Tibial nerve (tissue), 4 donors: ENCODE measurements around the gene PRPSAP2.

ENCODE experiments used
- EP300 ChIP-seq, 2 donors: sonication (generic); formaldehyde crosslinking; IDR thresholded peaks; one replicate each; pipeline ENCODE4 v1.6.1; 2017; ENCODE audit warnings: antibody characterized with exemption in 2 of 2, mild to moderate bottlenecking in 1 of 2
- POLR2A ChIP-seq, 2 donors: fragments of 450-650 bp; IDR thresholded peaks; one replicate each; pipeline ENCODE4 v1.6.1; 2017; ENCODE audit warnings: antibody characterized with exemption in 2 of 2, mild to moderate bottlenecking in 2 of 2, moderate library complexity in 2 of 2
- TF ChIP-seq, protein P1 (sequence below), 5 experiments: fragments of 200-600 bp in 3 of 5; fragments of 450-650 bp in 2 of 5; sonication (generic) in 3 of 5; IDR thresholded peaks; one replicate each; pipeline ENCODE4 v1.5.1; 2016 to 2019; ENCODE audit warnings: antibody characterized with exemption in 5 of 5, mild to moderate bottlenecking in 3 of 5, moderate library complexity in 2 of 5

DNA sequence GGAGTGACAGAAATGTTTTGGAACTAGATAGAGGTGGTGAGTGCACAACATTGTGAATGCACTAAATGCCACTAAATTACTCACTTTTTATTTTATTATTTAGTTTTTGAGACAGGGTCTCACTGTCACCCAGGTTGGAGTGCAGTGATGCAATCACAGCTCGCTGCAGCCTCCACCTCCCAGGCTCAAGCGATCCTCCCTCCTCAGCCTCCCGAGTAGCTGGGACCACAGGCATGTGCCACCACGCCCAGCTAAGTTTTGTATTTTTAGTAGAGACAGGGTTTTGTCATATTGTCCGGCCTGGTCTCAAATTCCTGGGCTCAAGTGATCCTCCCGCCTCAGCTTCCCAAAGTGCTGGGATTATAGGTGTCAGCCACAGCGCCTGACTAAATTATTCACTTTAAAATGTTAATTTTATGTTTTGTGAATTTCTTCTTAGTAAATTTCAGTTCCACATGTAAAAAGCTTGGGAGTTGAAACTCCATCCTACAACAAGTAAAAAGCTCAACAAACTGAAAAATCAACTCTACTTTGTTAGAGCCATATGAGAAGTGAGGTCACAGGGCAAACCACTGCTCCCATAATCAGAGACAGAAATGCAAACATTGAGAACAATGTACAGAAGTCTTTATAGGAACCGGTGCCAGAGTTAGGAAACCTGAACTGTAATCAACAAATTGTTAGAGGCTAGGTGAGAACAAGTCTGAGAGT, 80.2 kb downstream of the PRPSAP2 start:
- TF ChIP-seq, protein P1, sequence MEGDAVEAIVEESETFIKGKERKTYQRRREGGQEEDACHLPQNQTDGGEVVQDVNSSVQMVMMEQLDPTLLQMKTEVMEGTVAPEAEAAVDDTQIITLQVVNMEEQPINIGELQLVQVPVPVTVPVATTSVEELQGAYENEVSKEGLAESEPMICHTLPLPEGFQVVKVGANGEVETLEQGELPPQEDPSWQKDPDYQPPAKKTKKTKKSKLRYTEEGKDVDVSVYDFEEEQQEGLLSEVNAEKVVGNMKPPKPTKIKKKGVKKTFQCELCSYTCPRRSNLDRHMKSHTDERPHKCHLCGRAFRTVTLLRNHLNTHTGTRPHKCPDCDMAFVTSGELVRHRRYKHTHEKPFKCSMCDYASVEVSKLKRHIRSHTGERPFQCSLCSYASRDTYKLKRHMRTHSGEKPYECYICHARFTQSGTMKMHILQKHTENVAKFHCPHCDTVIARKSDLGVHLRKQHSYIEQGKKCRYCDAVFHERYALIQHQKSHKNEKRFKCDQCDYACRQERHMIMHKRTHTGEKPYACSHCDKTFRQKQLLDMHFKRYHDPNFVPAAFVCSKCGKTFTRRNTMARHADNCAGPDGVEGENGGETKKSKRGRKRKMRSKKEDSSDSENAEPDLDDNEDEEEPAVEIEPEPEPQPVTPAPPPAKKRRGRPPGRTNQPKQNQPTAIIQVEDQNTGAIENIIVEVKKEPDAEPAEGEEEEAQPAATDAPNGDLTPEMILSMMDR (IDR thresholded peaks at IDR 0.05) = no peak
- TF ChIP-seq EP300 (IDR thresholded peaks at IDR 0.05) (no peak), POLR2A (IDR thresholded peaks at IDR 0.05) (no peak)
